GM23248 (cell line): ENCODE measurements around the gene MOB2. TPM values are rescaled to one million over a fixed set of nuclear protein-coding genes. Genes with fewer than 3 reads are reported as not detected.

Experiments used
- DNase-seq: peaks from one replicate; pipeline ENCODE4 v3.0.0-alpha.2; 2015
- H2AFZ ChIP-seq: fragments of 200-600 bp; sonication (generic); 2 replicates; pipeline ENCODE4 v1.6.1; 2016; ENCODE audit warnings: antibody characterized with exemption
- H3F3A ChIP-seq: fragments of 200-600 bp; sonication (generic); 2 replicates; pipeline ENCODE4 v1.6.1; 2016; ENCODE audit warnings: mild to moderate bottlenecking, antibody characterized with exemption, mixed run types; ENCODE audit not compliant: insufficient read depth
- H3K27ac ChIP-seq: fragments of 200-600 bp; sonication (generic); 2 replicates; pipeline ENCODE4 v1.5.1; 2016; ENCODE audit warnings: mild to moderate bottlenecking
- H3K27me3 ChIP-seq: fragments of 200-600 bp; sonication (generic); replicated peaks from 2 replicates; pipeline ENCODE4 v1.6.1; 2016; ENCODE audit warnings: mild to moderate bottlenecking; ENCODE audit not compliant: insufficient read depth
- H3K36me3 ChIP-seq: fragments of 200-600 bp; sonication (generic); 2 replicates; pipeline ENCODE4 v1.6.1; 2016; ENCODE audit warnings: low read depth, mild to moderate bottlenecking
- H3K4me1 ChIP-seq: fragments of 200-600 bp; sonication (generic); 2 replicates; pipeline ENCODE4 v1.6.1; 2016; ENCODE audit warnings: mild to moderate bottlenecking; ENCODE audit not compliant: insufficient read depth
- H3K4me2 ChIP-seq: fragments of 200-600 bp; sonication (generic); one replicate; pipeline ENCODE4 v1.6.1; 2016; ENCODE audit warnings: mild to moderate bottlenecking; ENCODE audit not compliant: unreplicated experiment
- H3K4me3 ChIP-seq: fragments of 200-600 bp; sonication (generic); 2 replicates; pipeline ENCODE4 v1.5.1; 2016; ENCODE audit warnings: mild to moderate bottlenecking
- H3K79me2 ChIP-seq: fragments of 200-600 bp; sonication (generic); 2 replicates; pipeline ENCODE4 v1.6.1; 2016; ENCODE audit warnings: mild to moderate bottlenecking; ENCODE audit not compliant: insufficient read depth
- H3K9ac ChIP-seq: fragments of 200-600 bp; sonication (generic); 2 replicates; pipeline ENCODE4 v1.6.1; 2016; ENCODE audit warnings: mild to moderate bottlenecking
- H3K9me2 ChIP-seq: fragments of 200-600 bp; sonication (generic); 2 replicates; pipeline ENCODE4 v1.6.1; 2016; ENCODE audit warnings: mixed run types, mild to moderate bottlenecking, moderate library complexity; ENCODE audit not compliant: insufficient read depth
- H3K9me3 ChIP-seq: fragments of 200-600 bp; sonication (generic); one replicate; pipeline ENCODE4 v1.6.1; 2017; ENCODE audit warnings: low read depth
- H4K20me1 ChIP-seq: fragments of 200-600 bp; sonication (generic); 2 replicates; pipeline ENCODE4 v1.6.0; 2016; ENCODE audit not compliant: insufficient read depth
- EZH2 ChIP-seq: fragments of 200-600 bp; sonication (generic); IDR thresholded peaks from 2 replicates; pipeline ENCODE4 v1.6.1; 2018; ENCODE audit warnings: antibody characterized with exemption, mild to moderate bottlenecking; ENCODE audit not compliant: insufficient read depth, poor library complexity, severe bottlenecking
- EZH2phosphoT487 ChIP-seq: fragments of 200-600 bp; sonication (generic); IDR thresholded peaks from 2 replicates; pipeline ENCODE4 v1.6.1; 2018; ENCODE audit warnings: antibody characterized with exemption, moderate library complexity, mild to moderate bottlenecking, low read depth; ENCODE audit not compliant: insufficient read depth
- WGBS, 2 experiments: methylation state at CpG; one replicate each; pipeline ENCODE4 v1.1.6; 2015 to 2017; ENCODE audit warnings: low lambda C conversion rate in 2 of 2, low coverage in 1 of 2; ENCODE audit errors: missing lambda C conversion rate in 2 of 2; 5-methylcytosine and 5-hydroxymethylcytosine counted together
- in situ Hi-C: fragments of 300-500 bp; cut with MboI; formaldehyde crosslinking; loops from 2 replicates; pipeline ENCODE4 v1.15.0; 2020
- polyA plus RNA-seq: library from polyadenylated mRNA; unstranded; fragments of >200 nt; fragmentation: Nextera tagmentation; extraction: Ambion mirVana; gene quantifications from 2 replicates; pipeline ENCODE4 v1.2.1, GENCODE V29; 2016
- total RNA-seq: library from RNA; depleted of rRNA; stranded (reverse); fragments of >200 nt; shearing (Covaris generic); gene quantifications from 2 replicates; pipeline ENCODE4 v1.2.3, GENCODE V29; 2014

Gene MOB2
- total and polyA plus RNA-seq, 2 experiments from 2014 or later = 28.8 to 29.3 TPM

- Histone ChIP-seq H3K9me2 (no peaks in the 10 kb centered on the region), H3K4me1 (no peaks in the 10 kb centered on the region), H3K79me2 (peaks cover 96% of the 10 kb centered on the region), H4K20me1 (peaks cover 46% of the 10 kb centered on the region; the same call in 1 of the 2 replicates), H3F3A (no peaks in the 10 kb centered on the region), H3K36me3 (no peaks in the 10 kb centered on the region), H3K4me2 (no peak overlapping the region), H3K4me3 (no peak overlapping the region), H3K9ac (no peak overlapping the region), H2AFZ (no peak overlapping the region), H3K27ac (no peak overlapping the region), H3K27me3 (no peaks in the 10 kb centered on the region), H3K9me3 (no peaks in the 10 kb centered on the region)
- no peak for TF ChIP-seq EZH2
- TF ChIP-seq EZH2phosphoT487 = no peak
- in situ Hi-C loops = no loop called here
- no peak for DNase-seq
- WGBS, 2 experiments = 95 to 98% methylated on average over 5 of the region's 5 CpGs
These were observed 11.0 kb upstream of the MOB2 start for GRCh38 chr11:1497600-1497999.

DNA sequence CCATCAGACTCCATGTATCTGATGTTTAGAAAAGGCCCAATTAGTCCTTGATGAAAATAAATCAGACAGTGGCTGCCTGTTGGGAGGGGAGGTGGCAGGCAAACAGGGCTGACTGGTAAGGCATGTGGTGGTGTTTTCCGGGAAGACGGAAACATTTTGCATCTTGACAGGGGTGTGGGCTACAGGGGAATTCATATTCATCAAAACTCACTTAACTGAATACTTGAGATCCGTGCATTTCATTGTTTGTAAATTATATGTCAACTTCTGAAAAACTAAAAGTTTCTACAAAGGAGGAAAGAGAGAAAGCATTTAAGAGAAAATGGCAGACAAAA, 10.1 kb upstream of the MOB2 start:
- Histone ChIP-seq H3K79me2 (peaks cover 96% of the 10 kb centered on the region), H3K9me3 (no peaks in the 10 kb centered on the region), H3K9ac (no peak overlapping the region), H3K9me2 (no peaks in the 10 kb centered on the region), H3K4me2 (no peak overlapping the region), H3K27ac (no peak overlapping the region), H3F3A (no peaks in the 10 kb centered on the region), H3K27me3 (no peaks in the 10 kb centered on the region), H2AFZ (no peak overlapping the region), H3K36me3 (no peaks in the 10 kb centered on the region), H3K4me3 (no peak overlapping the region), H3K4me1 (no peaks in the 10 kb centered on the region), H4K20me1 (peaks cover 53% of the 10 kb centered on the region)
- in situ Hi-C loops = no loop called here
- no peak for TF ChIP-seq EZH2
- no peak for TF ChIP-seq EZH2phosphoT487
- DNase-seq = no peak
- 83 to 85% methylated on average over 3 of the region's 3 CpGs for WGBS, 2 experiments

DNA sequence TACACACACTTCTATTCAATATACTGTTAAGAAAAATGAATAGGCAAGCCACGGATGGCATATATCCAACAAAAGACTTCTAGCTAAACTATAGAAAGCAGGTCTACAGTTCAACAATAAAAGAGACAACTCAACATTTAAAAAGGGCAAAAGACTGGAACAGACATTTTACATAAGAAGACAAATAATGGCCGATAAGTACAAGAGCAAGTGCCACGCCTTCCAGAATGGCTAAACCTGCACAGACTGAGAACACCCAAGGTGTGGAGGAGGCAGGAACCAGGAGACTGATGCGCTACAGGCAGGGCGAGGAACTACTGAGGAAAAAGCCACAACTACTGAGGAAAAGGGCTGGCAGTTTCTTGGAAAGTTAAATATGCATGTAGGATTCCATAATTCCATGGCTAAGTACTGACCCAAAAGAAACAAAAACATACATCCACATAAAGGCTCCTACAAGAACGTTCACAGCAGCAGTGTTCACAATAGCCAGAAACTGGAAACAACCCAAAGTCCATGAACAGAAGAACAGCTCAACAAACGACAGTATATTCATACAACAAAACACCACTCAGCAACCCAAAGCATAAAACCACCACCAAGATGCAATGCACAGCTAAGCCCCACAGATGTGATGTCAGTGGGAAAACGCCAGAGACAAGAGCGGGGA, 9.6 kb upstream of the MOB2 start:
- Histone ChIP-seq H3K4me3 (no peak overlapping the region), H3K9me2 (no peaks in the 10 kb centered on the region), H3K4me1 (no peaks in the 10 kb centered on the region), H3F3A (no peaks in the 10 kb centered on the region), H3K79me2 (peaks cover 99% of the 10 kb centered on the region), H3K9me3 (no peaks in the 10 kb centered on the region), H3K27ac (no peak overlapping the region), H3K36me3 (no peaks in the 10 kb centered on the region), H2AFZ (no peak overlapping the region), H3K27me3 (no peaks in the 10 kb centered on the region), H4K20me1 (peaks cover 57% of the 10 kb centered on the region), H3K9ac (no peak overlapping the region), H3K4me2 (no peak overlapping the region)
- WGBS, 2 experiments = 79 to 80% methylated on average over 9 of the region's 9 CpGs
- no peak for DNase-seq
- in situ Hi-C loops = no loop called here
- TF ChIP-seq EZH2 (no peak), EZH2phosphoT487 (no peak)

- Histone ChIP-seq H3K4me3 (no peak overlapping the region), H3K9me3 (no peaks in the 10 kb centered on the region), H4K20me1 (peaks cover 64% of the 10 kb centered on the region), H3K9ac (no peak overlapping the region), H3K27ac (no peak overlapping the region), H2AFZ (no peak overlapping the region), H3K4me2 (no peak overlapping the region), H3K27me3 (no peaks in the 10 kb centered on the region), H3F3A (no peaks in the 10 kb centered on the region), H3K4me1 (no peaks in the 10 kb centered on the region), H3K9me2 (no peaks in the 10 kb centered on the region), H3K79me2 (peaks cover 99% of the 10 kb centered on the region), H3K36me3 (no peaks in the 10 kb centered on the region)
- no peak for TF ChIP-seq EZH2
- TF ChIP-seq EZH2phosphoT487 = no peak
- in situ Hi-C loops = no loop called here
- WGBS, 2 experiments = 95 to 99% methylated on average over 3 of the region's 3 CpGs
- no peak for DNase-seq
These were observed 8.1 kb upstream of the MOB2 start for GRCh38 chr11:1494650-1495049.
